ENCODE results near the gene FBP1. TPM values are rescaled to one million over a fixed set of nuclear protein-coding genes. Genes with fewer than 3 reads are reported as not detected.

FBP1 gene
- total RNA-seq, 4 donors from 2014 or later = 56.1 to 454 (median 413) TPM

- peak in 2 of 3 donors; percentile 55 to 68 for DNase-seq
- peak overlapping the region in 3 of 4 donors; percentile 59 to 73 (median 62) for H3K27ac ChIP-seq
- H3K9me3 ChIP-seq = no peaks in the 10 kb centered on the region
- no peak overlapping the region for H3K4me3 ChIP-seq
- H3K27me3 ChIP-seq = no peaks in the 10 kb centered on the region
- TF ChIP-seq POLR2A (IDR thresholded peaks at IDR 0.05) = no peak
- TF ChIP-seq, protein P1, sequence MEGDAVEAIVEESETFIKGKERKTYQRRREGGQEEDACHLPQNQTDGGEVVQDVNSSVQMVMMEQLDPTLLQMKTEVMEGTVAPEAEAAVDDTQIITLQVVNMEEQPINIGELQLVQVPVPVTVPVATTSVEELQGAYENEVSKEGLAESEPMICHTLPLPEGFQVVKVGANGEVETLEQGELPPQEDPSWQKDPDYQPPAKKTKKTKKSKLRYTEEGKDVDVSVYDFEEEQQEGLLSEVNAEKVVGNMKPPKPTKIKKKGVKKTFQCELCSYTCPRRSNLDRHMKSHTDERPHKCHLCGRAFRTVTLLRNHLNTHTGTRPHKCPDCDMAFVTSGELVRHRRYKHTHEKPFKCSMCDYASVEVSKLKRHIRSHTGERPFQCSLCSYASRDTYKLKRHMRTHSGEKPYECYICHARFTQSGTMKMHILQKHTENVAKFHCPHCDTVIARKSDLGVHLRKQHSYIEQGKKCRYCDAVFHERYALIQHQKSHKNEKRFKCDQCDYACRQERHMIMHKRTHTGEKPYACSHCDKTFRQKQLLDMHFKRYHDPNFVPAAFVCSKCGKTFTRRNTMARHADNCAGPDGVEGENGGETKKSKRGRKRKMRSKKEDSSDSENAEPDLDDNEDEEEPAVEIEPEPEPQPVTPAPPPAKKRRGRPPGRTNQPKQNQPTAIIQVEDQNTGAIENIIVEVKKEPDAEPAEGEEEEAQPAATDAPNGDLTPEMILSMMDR (IDR thresholded peaks at IDR 0.05) = no peak
- H3K4me1 ChIP-seq = peaks cover 0 to 31% (median 8%) of the 10 kb centered on the region in 4 donors
- peaks cover 0 to 17% (median 0%) of the 10 kb centered on the region in 3 donors for H3K36me3 ChIP-seq
These were observed 32.5 kb downstream of the FBP1 start for GRCh38 chr9:94606646-94607422.

- peak overlapping the region in 1 of 4 donors; percentile 47 for H3K27ac ChIP-seq
These were observed 35.8 kb downstream of the FBP1 start for GRCh38 chr9:94603259-94604160.

GRCh38 chr9:94602666-94603065 lies 36.7 kb downstream of the FBP1 start:
- Histone ChIP-seq H3K36me3 (peaks cover 0 to 7% (median 0%) of the 10 kb centered on the region in 3 donors), H3K27me3 (no peaks in the 10 kb centered on the region), H3K4me3 (no peak overlapping the region), H3K27ac (no peak overlapping the region), H3K4me1 (peaks cover 0 to 25% (median 4%) of the 10 kb centered on the region in 4 donors), H3K9me3 (no peaks in the 10 kb centered on the region)
- DNase-seq = no peak
- TF ChIP-seq POLR2A (IDR thresholded peaks at IDR 0.05) = no peak
- TF ChIP-seq, protein P1 (IDR thresholded peaks at IDR 0.05) = no peak

More at GRCh38 chr9:94603259-94604160, 35.8 kb downstream of the FBP1 start:
- peak; percentile 61 to 88 (median 81) for DNase-seq
- Histone ChIP-seq H3K9me3 (no peaks in the 10 kb centered on the region), H3K36me3 (peaks cover 0 to 7% (median 0%) of the 10 kb centered on the region in 3 donors), H3K4me1 (peaks cover 0 to 31% (median 6%) of the 10 kb centered on the region in 4 donors), H3K27me3 (no peaks in the 10 kb centered on the region), H3K4me3 (no peak overlapping the region)
- TF ChIP-seq, protein P1 (IDR thresholded peaks at IDR 0.05) = peak in 5 of 6 experiments; percentile 37 to 76 (median 71)
- no peak for TF ChIP-seq POLR2A (IDR thresholded peaks at IDR 0.05)

DNA sequence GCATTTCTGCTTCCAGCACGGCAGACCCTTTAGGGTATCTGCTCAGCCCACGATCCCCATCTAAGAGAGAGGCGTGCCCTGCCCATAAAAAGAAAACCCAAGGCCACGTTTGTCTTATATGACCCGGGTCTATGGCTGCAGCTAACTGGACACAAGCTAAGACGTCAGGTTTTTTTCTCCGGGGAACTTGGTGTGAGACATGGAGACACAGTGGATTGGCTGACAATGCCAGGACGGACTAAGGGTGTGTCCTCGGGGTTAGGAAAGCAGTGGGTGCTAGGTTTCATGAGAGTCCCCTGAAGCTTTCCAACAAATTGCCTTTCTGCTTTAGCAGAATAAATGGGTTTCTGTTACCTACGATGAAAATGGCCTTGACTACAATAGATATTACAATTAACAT lies 38.6 kb downstream of the FBP1 start:
- H3K27ac ChIP-seq = peak overlapping the region in 1 of 4 donors; percentile 3
- H3K9me3 ChIP-seq = no peaks in the 10 kb centered on the region
- peaks cover 0 to 14% (median 0%) of the 10 kb centered on the region in 4 donors for H3K4me1 ChIP-seq
- no peak overlapping the region for H3K4me3 ChIP-seq
- DNase-seq = no peak
- H3K27me3 ChIP-seq = no peaks in the 10 kb centered on the region
- no peaks in the 10 kb centered on the region for H3K36me3 ChIP-seq
- TF ChIP-seq, protein P1 (IDR thresholded peaks at IDR 0.05) = no peak
- TF ChIP-seq POLR2A (IDR thresholded peaks at IDR 0.05) = no peak

DNA sequence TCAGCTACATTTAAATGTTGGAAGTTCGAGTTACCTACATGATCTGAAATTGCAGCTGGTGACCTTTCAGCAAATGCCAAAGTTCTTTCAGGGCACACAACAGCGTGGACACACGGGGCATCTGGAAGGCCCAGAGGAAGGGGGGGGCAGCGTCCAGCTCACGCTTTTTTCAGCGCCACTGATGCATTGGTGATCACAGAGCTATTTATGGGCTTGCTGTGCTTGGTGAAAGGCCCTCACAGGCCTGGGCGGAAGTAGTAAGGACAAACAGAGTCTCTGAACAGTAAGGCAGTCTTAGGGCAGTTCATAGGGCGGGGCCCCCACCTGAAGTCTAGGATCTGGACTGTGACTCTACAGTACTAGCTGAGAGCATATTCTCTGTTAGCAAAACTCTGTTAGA lies 39.1 kb downstream of the FBP1 start:
- DNase-seq = peak in 2 of 3 donors; percentile 51 to 59
- Histone ChIP-seq H3K27ac (peak overlapping the region in 1 of 4 donors; percentile 3), H3K4me1 (peaks cover 0 to 14% (median 0%) of the 10 kb centered on the region in 4 donors), H3K4me3 (no peak overlapping the region), H3K9me3 (no peaks in the 10 kb centered on the region), H3K36me3 (no peaks in the 10 kb centered on the region), H3K27me3 (no peaks in the 10 kb centered on the region)
- TF ChIP-seq POLR2A (IDR thresholded peaks at IDR 0.05) = no peak
- TF ChIP-seq, protein P1 (IDR thresholded peaks at IDR 0.05) = no peak

Data from Peyer's patch (tissue), 4 donors.